Endothelial cell of umbilical vein (primary cell): Measurements from ENCODE around the gene PGF.

ENCODE experiments used
- CTCF ChIP-seq, 2 donors: IDR thresholded peaks; 1 replicate in 1 of 2; 2 replicates in 1 of 2; pipeline ENCODE4 v1.5.1; 2011; ENCODE audit warnings: low read length in 2 of 2, mild to moderate bottlenecking in 2 of 2, moderate library complexity in 2 of 2, control low read depth in 1 of 2, inconsistent platforms in 1 of 2, low read depth in 1 of 2; ENCODE audit not compliant: insufficient read depth in 1 of 2; ENCODE audit errors: extremely low read depth in 1 of 2
- EZH2 ChIP-seq: IDR thresholded peaks from 2 replicates; pipeline ENCODE4 v1.6.1; 2012; ENCODE audit warnings: borderline replicate concordance, low read depth, mild to moderate bottlenecking, moderate library complexity, low read length, inconsistent platforms; ENCODE audit not compliant: severe bottlenecking
- GATA2 ChIP-seq: IDR thresholded peaks from 2 replicates; pipeline ENCODE4 v1.7.0; 2011; ENCODE audit warnings: low read depth, mild to moderate bottlenecking, moderate library complexity, mixed read lengths, low read length; ENCODE audit not compliant: insufficient read length, insufficient read depth
- MYC ChIP-seq: IDR thresholded peaks from one replicate; pipeline ENCODE4 v1.6.1; 2011; ENCODE audit warnings: mild to moderate bottlenecking, low read depth, low read length
- POLR2A ChIP-seq: IDR thresholded peaks from 2 replicates; pipeline ENCODE4 v1.6.1; 2012; ENCODE audit warnings: low read depth, mild to moderate bottlenecking, control low read depth, low read length
- POLR2AphosphoS5 ChIP-seq: IDR thresholded peaks from 2 replicates; pipeline ENCODE4 v1.6.1; 2012; ENCODE audit warnings: low read depth, mild to moderate bottlenecking, control low read depth, low read length, moderate library complexity; ENCODE audit not compliant: insufficient read depth
- TF ChIP-seq, protein P1 (sequence below): IDR thresholded peaks from 2 replicates; pipeline ENCODE4 v1.6.1; 2011; ENCODE audit not compliant: insufficient read depth, insufficient read length

DNA sequence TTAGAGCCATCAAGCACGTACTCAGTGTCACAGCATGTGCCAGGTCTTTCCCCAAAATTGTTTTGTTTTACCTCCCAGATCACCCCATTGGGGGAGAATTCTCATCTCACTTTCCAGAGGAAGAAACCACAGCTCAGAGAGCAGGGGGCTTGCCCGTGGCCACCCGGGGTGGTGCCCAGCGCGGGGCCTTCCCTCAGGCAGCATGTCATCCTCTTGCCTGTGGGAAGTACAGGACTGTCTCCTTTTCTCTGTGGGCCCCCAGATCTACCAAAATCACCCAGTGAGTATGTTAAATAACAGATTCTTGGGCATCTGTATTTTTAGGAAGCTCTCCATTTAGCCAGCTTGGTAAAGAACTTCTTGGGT, 38.2 kb downstream of the PGF start:
- TF ChIP-seq MYC = no peak
- no peak for TF ChIP-seq CTCF (IDR thresholded peaks at IDR 0.05; ENCODE audit: extremely low read depth in 1 of 2, insufficient read depth in 1 of 2, low read depth in 1 of 2, low read length in 2 of 2)
- no peak for TF ChIP-seq POLR2A
- TF ChIP-seq EZH2 = no peak
- TF ChIP-seq GATA2 = no peak
- TF ChIP-seq, protein P1, sequence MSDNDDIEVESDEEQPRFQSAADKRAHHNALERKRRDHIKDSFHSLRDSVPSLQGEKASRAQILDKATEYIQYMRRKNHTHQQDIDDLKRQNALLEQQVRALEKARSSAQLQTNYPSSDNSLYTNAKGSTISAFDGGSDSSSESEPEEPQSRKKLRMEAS = no peak
- TF ChIP-seq POLR2AphosphoS5 = no peak
